K562 (cell line): ENCODE data around the gene RIIAD1. TPM values are rescaled to one million over a fixed set of nuclear protein-coding genes. Genes with fewer than 3 reads are reported as not detected.
A peak's percentile ranks its signal among the peaks of the same experiment; 100 is the strongest.

Experiments
- DDX20 ChIP-seq: fragments of 450-650 bp; IDR thresholded peaks from 2 replicates; pipeline ENCODE4 v1.6.1; 2016; ENCODE audit warnings: missing genetic modification characterization, low read depth, mild to moderate bottlenecking, missing compliant biosample characterization, moderate library complexity
- E2F3 ChIP-seq: fragments of 250-450 bp; sonication (Bioruptor Pico); IDR thresholded peaks from 2 replicates; pipeline ENCODE4 v1.4.0; 2020; ENCODE audit warnings: mild to moderate bottlenecking
- HDAC3 ChIP-seq: fragments of 450-650 bp; IDR thresholded peaks from 2 replicates; pipeline ENCODE4 v1.6.1; 2018; ENCODE audit warnings: borderline replicate concordance, mild to moderate bottlenecking, moderate library complexity; ENCODE audit not compliant: partially characterized antibody
- JUND ChIP-seq, 2 experiments: IDR thresholded peaks; 2 replicates in 1 of 2; 3 replicates in 1 of 2; pipeline ENCODE4 v1.6.1; 2011; ENCODE audit warnings: borderline replicate concordance in 2 of 2, low read depth in 2 of 2, low read length in 2 of 2, improper control_type of control experiment in 1 of 2, missing biosample characterization in 1 of 2, missing genetic modification characterization in 1 of 2, missing genetic modification reagents in 1 of 2
- MAZ ChIP-seq, 2 experiments: fragments of 450-650 bp in 1 of 2; sonication (generic) in 1 of 2; formaldehyde crosslinking; IDR thresholded peaks in 1 of 2; conservative IDR thresholded peaks in 1 of 2; 2 replicates each; pipeline versions ENCODE4 v1.4.0 to v1.5.0; 2020; ENCODE audit warnings: mild to moderate bottlenecking in 1 of 2, missing genetic modification reagents in 1 of 2
- MEF2D ChIP-seq: conservative IDR thresholded peaks from 2 replicates; pipeline ENCODE4 v1.6.1; 2016; ENCODE audit warnings: low read depth, missing genetic modification characterization, missing compliant biosample characterization
- NR3C1 ChIP-seq: sonication (generic); formaldehyde crosslinking; IDR thresholded peaks from 2 replicates; pipeline ENCODE4 v1.8.1; 2022; ENCODE audit warnings: missing genetic modification reagents
- PHB ChIP-seq: fragments of 250-450 bp; sonication (Bioruptor Pico); IDR thresholded peaks from 2 replicates; pipeline ENCODE4 v1.5.0; 2021
- POLR2A ChIP-seq: fragments of 450-650 bp; conservative IDR thresholded peaks from 2 replicates; pipeline ENCODE4 v1.6.1; 2016
- RBM22 ChIP-seq: fragments of 200-400 bp; formaldehyde crosslinking; IDR thresholded peaks from 2 replicates; pipeline ENCODE4 v1.6.1; 2018; ENCODE audit warnings: low read length, low read depth; ENCODE audit not compliant: poor library complexity, severe bottlenecking
- RBM34 ChIP-seq: fragments of 200-400 bp; formaldehyde crosslinking; IDR thresholded peaks from 2 replicates; pipeline ENCODE4 v1.6.1; 2018; ENCODE audit warnings: low read length, borderline replicate concordance; ENCODE audit not compliant: insufficient read depth
- RFX5 ChIP-seq: IDR thresholded peaks from 2 replicates; pipeline ENCODE4 v1.6.1; 2011; ENCODE audit warnings: low read depth, mild to moderate bottlenecking, improper control_type of control experiment, low read length
- SAFB ChIP-seq: fragments of 200-400 bp; formaldehyde crosslinking; IDR thresholded peaks from 2 replicates; pipeline ENCODE4 v1.6.1; 2017; ENCODE audit warnings: low read depth, low read length, borderline replicate concordance
- ZNF24 ChIP-seq: fragments of 450-650 bp; IDR thresholded peaks from 2 replicates; pipeline ENCODE4 v1.6.1; 2016
- ZNF445 ChIP-seq: fragments of 250-450 bp; sonication (Bioruptor Pico); IDR thresholded peaks from 2 replicates; pipeline ENCODE4 v1.4.0; 2020; ENCODE audit warnings: low read depth, mild to moderate bottlenecking, moderate library complexity
- ZNF75A ChIP-seq: fragments of 450-650 bp; formaldehyde crosslinking; IDR thresholded peaks from 2 replicates; pipeline ENCODE4 v1.4.0; 2020; ENCODE audit warnings: mild to moderate bottlenecking
- polyA plus RNA-seq, 8 experiments: library from polyadenylated mRNA; depleted of rRNA in 4 of 8; stranded (reverse) in 5 of 8; unstranded in 3 of 8; fragments of >200 nt; fragmentation: Nextera tagmentation in 2 of 8; fragmentation: Illumina TruSeq in 1 of 8; extraction: Ambion mirVana in 2 of 8; extraction: Trizol in 1 of 8; gene quantifications; 2 replicates each; pipeline versions ENCODE4 v1.2.1 to v1.2.3, GENCODE V29; 2011 to 2014; ENCODE audit warnings: inconsistent platforms in 1 of 8, missing spikeins in 1 of 8
- total RNA-seq, 7 experiments: library from RNA; depleted of rRNA in 6 of 7; stranded (reverse); fragments of >200 nt in 6 of 7; fragmentation: Illumina TruSeq in 2 of 7; extraction: Trizol in 2 of 7; gene quantifications; 2 replicates each; pipeline versions ENCODE4 v1.2.1 to v1.2.3, GENCODE V29; 2011 to 2021; ENCODE audit warnings: low replicate concordance in 1 of 7
- TF ChIP-seq, protein P1 (sequence below): fragments of 450-650 bp; conservative IDR thresholded peaks from 2 replicates; pipeline ENCODE4 v1.6.1; 2016; ENCODE audit warnings: missing genetic modification characterization, low read depth, mild to moderate bottlenecking, missing compliant biosample characterization, moderate library complexity
- TF ChIP-seq, protein P2 (sequence below): sonication (generic); formaldehyde crosslinking; IDR thresholded peaks from 2 replicates; pipeline ENCODE4 v1.9.0; 2022; ENCODE audit warnings: mild to moderate bottlenecking, missing genetic modification reagents
- TF ChIP-seq, protein P3 (sequence below): fragments of 250-450 bp; sonication (Bioruptor Pico); IDR thresholded peaks from 2 replicates; pipeline ENCODE4 v1.8.0; 2021; ENCODE audit warnings: moderate library complexity, mild to moderate bottlenecking, inconsistent platforms
- TF ChIP-seq, protein P4 (sequence below): fragments of 450-650 bp; formaldehyde crosslinking; IDR thresholded peaks from 2 replicates; pipeline ENCODE4 v1.4.0; 2020; ENCODE audit warnings: mild to moderate bottlenecking, moderate library complexity
- TF ChIP-seq, protein P5 (sequence below), 2 experiments: fragments of 450-650 bp in 1 of 2; IDR thresholded peaks; 2 replicates each; pipeline ENCODE4 v1.6.1; 2011 to 2017; ENCODE audit warnings: low read depth in 2 of 2, antibody characterized with exemption in 1 of 2, borderline replicate concordance in 1 of 2, low read length in 1 of 2, mild to moderate bottlenecking in 1 of 2, mixed read lengths in 1 of 2; ENCODE audit not compliant: control insufficient read depth in 1 of 2

Gene RIIAD1
- total and polyA plus RNA-seq, 9 of the 15 experiments (the other 6 are each of a cell fraction or from before 2014, with no cell fraction given) = not detected

DNA sequence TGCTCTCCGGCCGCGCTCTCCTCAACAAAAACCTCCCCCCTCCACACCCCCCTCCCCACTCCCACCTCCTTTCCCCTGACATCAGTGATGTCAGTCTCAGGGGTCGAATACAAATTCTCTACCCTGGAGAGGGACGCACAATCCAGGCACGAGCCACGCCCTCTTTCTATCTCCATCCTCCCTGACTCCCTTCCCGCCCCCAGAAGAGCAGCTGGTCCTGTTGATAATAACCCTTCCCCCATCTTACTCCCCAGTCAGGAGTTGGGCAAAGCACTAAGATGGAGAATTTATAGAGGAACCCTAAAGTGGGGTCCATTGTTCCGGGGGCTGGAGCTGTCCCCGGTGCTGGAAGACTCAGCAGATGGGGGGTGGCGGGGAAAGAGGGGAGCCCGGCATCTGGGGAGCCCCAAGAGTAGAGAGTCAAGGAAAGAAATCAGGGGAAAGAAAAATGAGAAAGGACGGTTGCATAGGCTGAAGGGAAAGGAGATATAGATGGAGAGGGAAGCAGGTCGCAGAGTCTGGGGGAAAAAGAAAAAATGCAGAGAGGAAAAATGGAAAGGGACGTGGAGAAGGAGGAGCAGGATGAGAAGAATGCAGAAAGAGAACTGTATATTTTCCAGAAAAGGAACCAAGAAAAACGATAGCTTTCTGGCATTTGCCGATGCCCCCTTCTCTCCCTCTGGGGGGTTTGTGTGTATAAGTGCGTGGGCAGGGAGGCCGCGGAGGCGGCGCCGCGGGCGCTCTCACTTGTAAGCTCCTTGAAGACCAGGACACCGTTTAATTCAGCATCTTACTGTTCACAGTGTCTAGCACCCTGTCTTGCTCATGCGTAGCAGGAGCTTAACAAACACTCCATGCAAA lies 4.3 kb upstream of the RIIAD1 start, which contains the start of gene CELF3 (continued):
- TF ChIP-seq HDAC3 (no peak), POLR2A (no peak), MAZ (CRISPR knock-in tag; conservative IDR thresholded peaks at IDR 0.05 in 1 of 2, IDR thresholded peaks at IDR 0.05 in 1 of 2) (peak; percentile 44 to 45; a peak in 3 of 4 replicates), ZNF75A (CRISPR knock-in tag) (no peak), MEF2D (tag) (no peak), RBM22 (no peak), E2F3 (CRISPR knock-in tag) (no peak), ZNF445 (CRISPR knock-in tag) (no peak), NR3C1 (CRISPR knock-in tag) (no peak), SAFB (no peak), RBM34 (no peak), DDX20 (no peak), PHB (CRISPR knock-in tag) (no peak), RFX5 (no peak), ZNF24 (no peak), JUND (IDR thresholded peaks at IDR 0.05; ENCODE audit: borderline replicate concordance, low read depth, low read length) (peak; percentile 18; the same call in 1 of the 2 replicates), JUND (tag; IDR thresholded peaks at IDR 0.05; ENCODE audit: borderline replicate concordance, low read depth, low read length) (0 out of 3 replicates have a peak, but pooled peaks have one; percentile 18)
- TF ChIP-seq, protein P1, sequence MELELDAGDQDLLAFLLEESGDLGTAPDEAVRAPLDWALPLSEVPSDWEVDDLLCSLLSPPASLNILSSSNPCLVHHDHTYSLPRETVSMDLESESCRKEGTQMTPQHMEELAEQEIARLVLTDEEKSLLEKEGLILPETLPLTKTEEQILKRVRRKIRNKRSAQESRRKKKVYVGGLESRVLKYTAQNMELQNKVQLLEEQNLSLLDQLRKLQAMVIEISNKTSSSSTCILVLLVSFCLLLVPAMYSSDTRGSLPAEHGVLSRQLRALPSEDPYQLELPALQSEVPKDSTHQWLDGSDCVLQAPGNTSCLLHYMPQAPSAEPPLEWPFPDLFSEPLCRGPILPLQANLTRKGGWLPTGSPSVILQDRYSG (tag) = no peak
- TF ChIP-seq, protein P2, sequence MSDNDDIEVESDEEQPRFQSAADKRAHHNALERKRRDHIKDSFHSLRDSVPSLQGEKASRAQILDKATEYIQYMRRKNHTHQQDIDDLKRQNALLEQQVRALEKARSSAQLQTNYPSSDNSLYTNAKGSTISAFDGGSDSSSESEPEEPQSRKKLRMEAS (CRISPR knock-in tag) = no peak
- TF ChIP-seq, protein P3, sequence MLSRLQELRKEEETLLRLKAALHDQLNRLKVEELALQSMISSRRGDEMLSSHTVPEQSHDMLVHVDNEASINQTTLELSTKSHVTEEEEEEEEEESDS = no peak
- TF ChIP-seq, protein P4, sequence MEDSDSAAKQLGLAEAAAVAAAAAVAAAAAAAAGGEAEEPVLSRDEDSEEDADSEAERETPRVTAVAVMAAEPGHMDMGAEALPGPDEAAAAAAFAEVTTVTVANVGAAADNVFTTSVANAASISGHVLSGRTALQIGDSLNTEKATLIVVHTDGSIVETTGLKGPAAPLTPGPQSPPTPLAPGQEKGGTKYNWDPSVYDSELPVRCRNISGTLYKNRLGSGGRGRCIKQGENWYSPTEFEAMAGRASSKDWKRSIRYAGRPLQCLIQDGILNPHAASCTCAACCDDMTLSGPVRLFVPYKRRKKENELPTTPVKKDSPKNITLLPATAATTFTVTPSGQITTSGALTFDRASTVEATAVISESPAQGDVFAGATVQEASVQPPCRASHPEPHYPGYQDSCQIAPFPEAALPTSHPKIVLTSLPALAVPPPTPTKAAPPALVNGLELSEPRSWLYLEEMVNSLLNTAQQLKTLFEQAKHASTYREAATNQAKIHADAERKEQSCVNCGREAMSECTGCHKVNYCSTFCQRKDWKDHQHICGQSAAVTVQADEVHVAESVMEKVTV (CRISPR knock-in tag) = no peak
- TF ChIP-seq, protein P5, sequence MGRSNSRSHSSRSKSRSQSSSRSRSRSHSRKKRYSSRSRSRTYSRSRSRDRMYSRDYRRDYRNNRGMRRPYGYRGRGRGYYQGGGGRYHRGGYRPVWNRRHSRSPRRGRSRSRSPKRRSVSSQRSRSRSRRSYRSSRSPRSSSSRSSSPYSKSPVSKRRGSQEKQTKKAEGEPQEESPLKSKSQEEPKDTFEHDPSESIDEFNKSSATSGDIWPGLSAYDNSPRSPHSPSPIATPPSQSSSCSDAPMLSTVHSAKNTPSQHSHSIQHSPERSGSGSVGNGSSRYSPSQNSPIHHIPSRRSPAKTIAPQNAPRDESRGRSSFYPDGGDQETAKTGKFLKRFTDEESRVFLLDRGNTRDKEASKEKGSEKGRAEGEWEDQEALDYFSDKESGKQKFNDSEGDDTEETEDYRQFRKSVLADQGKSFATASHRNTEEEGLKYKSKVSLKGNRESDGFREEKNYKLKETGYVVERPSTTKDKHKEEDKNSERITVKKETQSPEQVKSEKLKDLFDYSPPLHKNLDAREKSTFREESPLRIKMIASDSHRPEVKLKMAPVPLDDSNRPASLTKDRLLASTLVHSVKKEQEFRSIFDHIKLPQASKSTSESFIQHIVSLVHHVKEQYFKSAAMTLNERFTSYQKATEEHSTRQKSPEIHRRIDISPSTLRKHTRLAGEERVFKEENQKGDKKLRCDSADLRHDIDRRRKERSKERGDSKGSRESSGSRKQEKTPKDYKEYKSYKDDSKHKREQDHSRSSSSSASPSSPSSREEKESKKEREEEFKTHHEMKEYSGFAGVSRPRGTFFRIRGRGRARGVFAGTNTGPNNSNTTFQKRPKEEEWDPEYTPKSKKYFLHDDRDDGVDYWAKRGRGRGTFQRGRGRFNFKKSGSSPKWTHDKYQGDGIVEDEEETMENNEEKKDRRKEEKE (IDR thresholded peaks at IDR 0.05; ENCODE audit: borderline replicate concordance in 1 of 2, control insufficient read depth in 1 of 2, low read depth in 2 of 2, low read length in 1 of 2) = no peak
